ENCODE results near the gene KLC1.
"Not testable (repeated sequence)": the region's sequence is repeated elsewhere in the genome, so short reads cannot be mapped to it uniquely, and the experiment has no call there.

The KLC1 gene

GRCh38 chr14:103684871-103685270, 55.9 kb downstream of the KLC1 start:
- H3K9me3 Mint-ChIP-seq, result no peaks in the 10 kb centered on the region
- no peak for DNase-seq
- H3K27me3 Mint-ChIP-seq, result no peaks in the 10 kb centered on the region
- peaks cover 21 to 43% of the 10 kb centered on the region in 2 donors for H3K36me3 Mint-ChIP-seq
- no peak overlapping the region for H3K4me3 Mint-ChIP-seq
- peaks cover 7 to 19% of the 10 kb centered on the region in 2 donors for H3K4me1 Mint-ChIP-seq
- H3K27ac Mint-ChIP-seq, result no peak overlapping the region
- no peak for ATAC-seq (replicated peaks)

- Mint-ChIP-seq H3K36me3 (peaks cover 26 to 47% of the 10 kb centered on the region in 2 donors), H3K9me3 (no peaks in the 10 kb centered on the region), H3K27ac (peak overlapping the region; percentile 75), H3K4me3 (no peak overlapping the region), H3K27me3 (no peaks in the 10 kb centered on the region), H3K4me1 (peaks cover 12 to 24% of the 10 kb centered on the region in 2 donors)
- ATAC-seq (replicated peaks) (no peak), DNase-seq (no peak)
Measured at GRCh38 chr14:103685276-103686211, 56.5 kb downstream of the KLC1 start.

- ATAC-seq (replicated peaks) (no peak), DNase-seq (no peak)
- Mint-ChIP-seq H3K4me1 (peaks cover 18 to 38% of the 10 kb centered on the region in 2 donors), H3K4me3 (no peak overlapping the region), H3K27me3 (no peaks in the 10 kb centered on the region), H3K27ac (no peak overlapping the region), H3K36me3 (peaks cover 27 to 40% of the 10 kb centered on the region in 2 donors), H3K9me3 (no peaks in the 10 kb centered on the region)
Measured at GRCh38 chr14:103686831-103687485, 57.9 kb downstream of the KLC1 start.

- no peaks in the 10 kb centered on the region for H3K27me3 Mint-ChIP-seq
- ATAC-seq (replicated peaks), result no peak
Measured at GRCh38 chr14:103687712-103688111, 58.7 kb downstream of the KLC1 start.

GRCh38 chr14:103688441-103688840, 59.4 kb downstream of the KLC1 start:
- H3K27ac Mint-ChIP-seq, result peak overlapping the region; percentile 14
- H3K9me3 Mint-ChIP-seq, result no peaks in the 10 kb centered on the region
- DNase-seq, result no peak
- peaks cover 22 to 44% of the 10 kb centered on the region in 2 donors for H3K4me1 Mint-ChIP-seq
- ATAC-seq (replicated peaks), result no peak
- no peak overlapping the region for H3K4me3 Mint-ChIP-seq
- peaks cover 28 to 41% of the 10 kb centered on the region in 2 donors for H3K36me3 Mint-ChIP-seq
- no peaks in the 10 kb centered on the region for H3K27me3 Mint-ChIP-seq

More at GRCh38 chr14:103687712-103688111, 58.7 kb downstream of the KLC1 start:
- no peaks in the 10 kb centered on the region for H3K9me3 Mint-ChIP-seq
- peaks cover 22 to 44% of the 10 kb centered on the region in 2 donors for H3K4me1 Mint-ChIP-seq
- no peak for DNase-seq
- no peak overlapping the region for H3K4me3 Mint-ChIP-seq
- H3K27ac Mint-ChIP-seq, result no peak overlapping the region
- peaks cover 27 to 40% of the 10 kb centered on the region in 2 donors for H3K36me3 Mint-ChIP-seq

GRCh38 chr14:103688906-103689902, 60.2 kb downstream of the KLC1 start:
- H3K36me3 Mint-ChIP-seq, result peaks cover 36 to 47% of the 10 kb centered on the region in 2 donors
- no peak for DNase-seq
- peak overlapping the region; percentile 22 to 72 for H3K4me3 Mint-ChIP-seq
- no peaks in the 10 kb centered on the region for H3K27me3 Mint-ChIP-seq
- peaks cover 22 to 49% of the 10 kb centered on the region in 2 donors for H3K4me1 Mint-ChIP-seq
- ATAC-seq (replicated peaks), result peak; percentile 42 to 60
- H3K9me3 Mint-ChIP-seq, result no peaks in the 10 kb centered on the region
- peak overlapping the region; percentile 38 for H3K27ac Mint-ChIP-seq

GRCh38 chr14:103690332-103690731, 61.3 kb downstream of the KLC1 start:
- DNase-seq, result no peak
- H3K27ac Mint-ChIP-seq, result peak overlapping the region; percentile 68
- no peak overlapping the region for H3K4me3 Mint-ChIP-seq
- no peaks in the 10 kb centered on the region for H3K9me3 Mint-ChIP-seq
- peaks cover 39 to 46% of the 10 kb centered on the region in 2 donors for H3K36me3 Mint-ChIP-seq
- no peak for ATAC-seq (replicated peaks)
- H3K4me1 Mint-ChIP-seq, result peaks cover 23 to 53% of the 10 kb centered on the region in 2 donors
- no peaks in the 10 kb centered on the region for H3K27me3 Mint-ChIP-seq

GRCh38 chr14:103691655-103692054, 62.6 kb downstream of the KLC1 start:
- ATAC-seq (replicated peaks) (peak; percentile 81 to 85), DNase-seq (peak; percentile 47)
- Mint-ChIP-seq H3K27ac (peak overlapping the region; percentile 90), H3K36me3 (peaks cover 36 to 37% of the 10 kb centered on the region in 2 donors), H3K4me3 (peak overlapping the region; percentile 53 to 67), H3K4me1 (peaks cover 36 to 66% of the 10 kb centered on the region in 2 donors)
- H3K9me3 Mint-ChIP-seq, H3K27me3 Mint-ChIP-seq: not testable (repeated sequence)

- peaks cover 33 to 34% of the 10 kb centered on the region in 2 donors for H3K36me3 Mint-ChIP-seq
- peaks cover 39 to 71% of the 10 kb centered on the region in 2 donors for H3K4me1 Mint-ChIP-seq
- no peaks in the 10 kb centered on the region for H3K9me3 Mint-ChIP-seq
- ATAC-seq (replicated peaks) (peak; percentile 66 to 76), DNase-seq (no peak)
- no peaks in the 10 kb centered on the region for H3K27me3 Mint-ChIP-seq
- peak overlapping the region in 1 of 2 donors; percentile 53 for H3K4me3 Mint-ChIP-seq
- H3K27ac Mint-ChIP-seq, result peak overlapping the region; percentile 90
Measured at GRCh38 chr14:103692159-103692558, 63.1 kb downstream of the KLC1 start.

- H3K36me3 Mint-ChIP-seq, result peaks cover 34 to 36% of the 10 kb centered on the region in 2 donors
- no peak for DNase-seq
- H3K9me3 Mint-ChIP-seq, result no peaks in the 10 kb centered on the region
- H3K27me3 Mint-ChIP-seq, result no peaks in the 10 kb centered on the region
- no peak overlapping the region for H3K27ac Mint-ChIP-seq
- ATAC-seq (replicated peaks), result no peak
- peaks cover 43 to 78% of the 10 kb centered on the region in 2 donors for H3K4me1 Mint-ChIP-seq
- H3K4me3 Mint-ChIP-seq, result no peak overlapping the region
Measured at GRCh38 chr14:103692871-103693270, 63.9 kb downstream of the KLC1 start.

GRCh38 chr14:103693515-103693914, 64.5 kb downstream of the KLC1 start:
- no peak overlapping the region for H3K4me3 Mint-ChIP-seq
- H3K36me3 Mint-ChIP-seq, result peaks cover 30 to 35% of the 10 kb centered on the region in 2 donors
- peaks cover 45 to 80% of the 10 kb centered on the region in 2 donors for H3K4me1 Mint-ChIP-seq
- H3K9me3 Mint-ChIP-seq, result no peaks in the 10 kb centered on the region
- ATAC-seq (replicated peaks) (no peak), DNase-seq (no peak)
- H3K27me3 Mint-ChIP-seq, result no peaks in the 10 kb centered on the region
- H3K27ac Mint-ChIP-seq, result no peak overlapping the region

- Mint-ChIP-seq H3K27me3 (no peaks in the 10 kb centered on the region), H3K4me1 (peaks cover 43 to 76% of the 10 kb centered on the region in 2 donors), H3K9me3 (no peaks in the 10 kb centered on the region), H3K36me3 (peaks cover 29 to 35% of the 10 kb centered on the region in 2 donors), H3K4me3 (no peak overlapping the region), H3K27ac (no peak overlapping the region)
- ATAC-seq (replicated peaks), result no peak
- no peak for DNase-seq
Measured at GRCh38 chr14:103694572-103695026, 65.6 kb downstream of the KLC1 start.

GRCh38 chr14:103695296-103696069, 66.5 kb downstream of the KLC1 start:
- Mint-ChIP-seq H3K27ac (peak overlapping the region; percentile 85), H3K36me3 (peaks cover 31 to 33% of the 10 kb centered on the region in 2 donors), H3K4me1 (peaks cover 43 to 76% of the 10 kb centered on the region in 2 donors)

More at GRCh38 chr14:103695296-103696069, 66.5 kb downstream of the KLC1 start:
- DNase-seq (no peak), ATAC-seq (replicated peaks) (no peak)
- no peaks in the 10 kb centered on the region for H3K9me3 Mint-ChIP-seq
- no peak overlapping the region for H3K4me3 Mint-ChIP-seq
- no peaks in the 10 kb centered on the region for H3K27me3 Mint-ChIP-seq
